GM19328 (cell line): ENCODE data around the gene PHTF2.

Experiments used
- ATAC-seq: cut with Tn5 transposase; IDR thresholded peaks from one replicate; pipeline ENCODE4 v1.9.1; 2021; ENCODE audit warnings: mild to moderate bottlenecking, moderate library complexity; ENCODE audit not compliant: unreplicated experiment

The PHTF2 gene

DNA sequence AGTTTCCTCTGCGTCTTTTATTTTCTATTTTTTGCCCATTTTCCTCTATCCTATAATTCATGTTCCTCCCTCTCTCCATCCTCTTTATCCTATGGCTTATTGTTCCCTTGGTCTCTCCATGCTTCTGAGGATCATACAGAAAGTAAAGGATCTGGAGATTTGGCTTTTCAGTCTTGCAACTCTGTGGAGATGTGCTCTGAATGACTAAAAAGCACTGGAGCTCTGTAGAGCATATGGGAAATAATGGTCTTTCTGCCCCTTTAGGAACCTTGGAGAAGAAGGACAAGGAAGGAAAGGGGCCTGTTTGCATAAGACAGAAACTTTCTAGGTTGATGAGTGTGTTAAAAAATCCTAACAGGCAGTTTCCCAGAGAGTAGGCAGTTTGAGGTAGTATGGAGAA, 120.1 kb downstream of the PHTF2 start:
- no peak for ATAC-seq

DNA sequence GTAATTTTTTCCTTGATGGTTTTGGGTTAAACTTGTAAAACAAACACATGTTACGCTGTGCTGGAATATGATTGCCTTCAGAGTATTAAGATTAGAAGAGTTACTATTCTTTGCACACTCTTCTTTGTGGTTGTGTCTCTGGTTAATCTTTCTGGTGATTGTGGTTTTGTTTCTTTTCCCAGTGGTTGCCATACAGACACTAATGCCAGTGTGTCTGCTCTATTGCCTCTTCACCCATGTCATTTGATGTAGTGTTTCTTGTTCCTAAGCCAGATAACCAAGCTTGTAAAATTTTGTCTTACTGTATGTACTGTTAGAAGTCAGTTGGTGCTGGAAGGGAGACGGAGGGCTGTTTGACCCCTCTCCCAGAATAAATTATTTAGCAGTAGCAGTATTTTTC, 124.8 kb downstream of the PHTF2 start:
- no peak for ATAC-seq

DNA sequence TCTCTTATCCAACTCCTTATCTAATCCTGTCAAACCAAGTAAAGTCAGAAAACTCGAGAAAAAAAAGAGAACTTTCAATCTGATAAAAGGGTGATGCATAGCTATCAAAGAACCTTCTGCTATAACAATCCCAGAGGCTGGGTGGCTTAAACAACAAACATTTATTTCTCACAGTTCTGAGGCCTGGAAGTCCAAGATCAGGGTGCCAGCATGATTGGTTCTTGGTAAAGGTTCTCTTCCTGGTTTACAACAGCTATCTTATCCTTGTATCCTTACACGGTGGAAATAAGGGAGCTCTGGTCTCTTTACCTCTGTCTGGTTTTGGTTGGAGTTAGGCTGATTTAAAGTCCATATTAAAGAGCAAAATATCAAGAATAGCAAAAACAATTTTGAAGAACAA, 131.9 kb downstream of the PHTF2 start:
- ATAC-seq: no peak

DNA sequence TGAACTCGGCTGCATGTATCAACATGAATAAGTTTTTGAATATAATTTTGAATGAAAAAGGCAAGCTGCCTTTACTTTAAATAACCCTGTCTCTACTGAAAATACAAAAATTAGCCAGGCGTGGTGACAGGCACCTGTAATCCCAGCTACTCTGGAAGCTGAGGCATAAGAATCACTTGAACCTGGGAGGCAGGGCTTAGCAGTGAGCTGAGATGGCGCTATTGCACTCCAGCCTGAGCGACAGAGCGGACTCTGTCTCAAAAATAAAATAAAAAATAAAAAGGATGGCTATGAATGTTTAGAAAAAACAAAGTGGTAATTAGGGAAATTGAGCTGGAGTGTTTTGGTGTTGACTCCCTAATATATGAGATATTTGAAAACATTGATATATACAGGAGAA, 133.3 kb downstream of the PHTF2 start:
- ATAC-seq: no peak

DNA sequence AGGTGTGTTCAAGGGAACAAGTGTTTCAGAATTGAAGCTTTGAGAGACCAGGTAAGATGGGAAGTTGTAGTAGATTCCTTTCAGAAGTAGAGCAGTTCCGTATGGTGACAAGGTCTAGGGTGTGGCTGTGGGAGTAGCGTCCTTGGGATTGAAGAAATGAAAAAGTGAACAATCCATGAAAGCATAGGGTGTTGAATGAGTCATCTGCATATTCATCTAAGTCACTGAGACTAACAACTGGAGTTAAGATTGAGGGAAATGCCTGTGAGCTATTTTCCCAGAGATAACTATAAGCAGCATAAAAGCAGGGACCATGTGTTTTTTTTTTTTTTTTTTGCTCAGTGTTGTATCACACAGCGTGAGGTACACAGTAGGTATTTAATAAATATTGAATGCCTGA, 134.8 kb downstream of the PHTF2 start:
- no peak for ATAC-seq

DNA sequence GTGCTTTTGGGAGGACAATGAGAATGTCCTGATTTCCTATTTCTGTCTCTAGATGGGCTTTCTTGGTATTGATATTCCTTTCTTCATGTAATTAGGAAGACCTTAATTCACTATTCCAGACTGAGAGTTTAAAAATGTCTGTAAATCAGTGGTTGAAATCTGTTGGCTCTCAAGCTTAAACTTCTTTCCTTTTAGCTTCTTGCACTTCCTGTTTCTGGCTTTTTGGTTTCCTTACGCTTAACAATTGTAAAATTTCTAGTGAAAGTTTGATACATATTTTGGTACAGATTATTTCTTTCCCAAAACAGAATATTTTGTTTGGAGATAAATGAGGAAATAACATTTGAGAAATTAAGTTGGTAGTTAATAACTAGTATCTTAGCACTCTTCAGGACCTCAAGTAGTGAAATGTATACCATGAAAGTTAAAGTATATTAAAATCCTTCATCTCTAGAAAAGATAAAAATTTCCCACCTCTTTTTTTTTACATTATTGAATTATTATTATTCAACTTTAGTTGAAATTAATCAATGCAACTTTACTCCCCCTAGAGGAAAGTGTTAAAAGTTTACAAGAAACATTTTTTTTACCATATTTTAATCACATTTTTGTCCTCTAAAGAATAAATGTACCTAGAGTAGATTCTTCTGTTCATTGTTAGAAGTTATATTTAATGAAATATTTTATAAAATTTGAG, 137.2 kb downstream of the PHTF2 start:
- ATAC-seq: no peak

DNA sequence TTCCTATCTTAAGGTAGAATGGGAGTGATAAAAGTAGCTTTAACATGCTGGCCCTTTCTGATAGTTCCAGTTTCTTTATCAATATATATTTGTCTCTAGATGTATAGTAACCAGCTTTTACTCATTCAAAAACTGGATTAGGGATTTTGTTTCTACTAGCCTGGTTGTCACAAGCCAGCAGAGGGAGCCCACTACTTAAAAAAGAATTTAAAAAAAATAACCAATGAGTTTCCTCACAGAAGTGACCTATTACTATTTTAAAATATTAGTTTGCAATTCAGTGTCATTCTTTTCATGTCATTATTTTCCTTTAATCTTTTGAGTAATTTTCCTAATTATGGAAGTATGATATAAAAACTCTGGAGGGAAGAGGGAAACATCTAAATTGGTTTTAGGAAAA, 142.1 kb downstream of the PHTF2 start:
- ATAC-seq: no peak

DNA sequence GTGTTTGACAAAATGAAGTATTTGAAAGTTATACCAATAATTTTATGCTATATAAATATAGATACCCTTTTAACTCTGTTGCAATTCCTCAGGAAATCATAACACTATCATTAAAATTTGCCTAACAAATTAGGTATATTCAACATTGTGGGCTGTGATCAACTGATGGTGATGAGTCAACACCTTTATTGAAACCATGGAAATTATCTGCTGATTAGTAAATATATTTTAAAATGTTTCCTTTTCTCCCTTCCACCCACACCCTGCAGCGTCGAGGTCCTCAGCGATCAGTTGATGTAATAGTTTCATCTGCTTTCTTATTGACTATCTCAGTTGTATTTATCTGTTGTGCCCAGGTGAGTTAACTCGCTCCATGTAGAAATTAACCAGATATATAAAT, 143.9 kb downstream of the PHTF2 start:
- ATAC-seq: no peak

DNA sequence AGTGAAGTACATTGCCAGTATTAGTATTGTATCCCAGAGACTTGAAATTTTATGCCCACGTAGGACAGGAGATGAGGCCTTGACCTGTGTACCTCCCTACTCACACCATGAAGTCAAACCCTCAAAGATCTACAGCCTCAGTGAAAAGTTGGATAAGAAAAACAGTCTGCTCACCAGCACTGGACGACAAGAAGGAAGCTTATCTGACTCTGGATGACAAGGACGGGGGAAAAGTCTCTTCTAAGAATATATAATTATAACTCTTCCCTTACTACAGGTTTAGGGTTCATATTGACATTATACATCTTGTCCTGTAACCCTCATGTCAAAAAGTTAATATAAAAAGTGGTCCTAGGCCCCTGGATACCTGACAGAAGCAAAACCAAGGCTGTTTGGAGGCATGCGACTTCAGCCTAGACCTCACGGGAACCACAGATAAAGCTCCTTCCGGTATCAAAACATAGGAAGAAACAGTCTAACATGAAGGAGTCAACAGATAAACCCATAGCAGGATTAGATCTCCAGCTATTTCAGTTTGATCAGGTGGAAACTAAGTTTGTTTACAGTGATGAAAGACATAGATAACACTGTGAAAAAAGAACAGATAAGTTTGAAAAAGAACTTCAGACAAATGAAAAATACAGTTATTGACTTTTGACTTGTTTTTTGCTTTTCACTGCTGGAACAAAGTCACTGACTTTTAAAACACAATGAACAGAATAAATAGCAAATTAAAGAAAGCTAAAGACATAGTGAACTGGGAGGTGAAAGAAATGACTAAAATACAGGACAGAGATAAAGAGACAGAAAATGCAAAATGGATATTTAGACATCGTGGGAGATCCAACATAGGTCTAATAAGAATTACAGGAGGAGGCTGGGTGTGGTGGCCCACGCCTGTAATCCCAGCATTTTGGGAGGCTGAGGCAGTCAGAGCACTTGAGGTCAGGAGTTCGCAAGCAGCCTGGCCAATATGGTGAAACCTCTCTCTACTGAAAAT, 145.9 kb downstream of the PHTF2 start:
- no peak for ATAC-seq

DNA sequence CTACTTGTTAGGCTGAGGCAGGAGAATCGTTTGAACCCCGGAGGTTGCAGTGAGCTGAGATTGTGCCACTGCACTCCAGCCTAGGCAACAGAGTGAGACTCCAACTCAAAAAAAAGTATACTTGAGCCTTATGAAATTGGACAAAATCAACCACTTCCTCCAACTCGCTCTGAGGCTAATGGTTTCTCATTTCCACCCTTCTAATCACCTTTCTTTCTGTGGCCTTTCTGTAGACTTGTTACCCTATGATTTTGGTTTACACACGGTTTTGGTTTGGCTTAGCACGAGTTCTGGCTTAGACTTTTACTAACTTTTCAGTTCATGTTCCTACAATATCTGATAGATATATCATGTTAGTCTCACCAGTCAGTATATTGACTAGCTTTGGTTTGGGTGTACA, 152.0 kb downstream of the PHTF2 start:
- no peak for ATAC-seq

DNA sequence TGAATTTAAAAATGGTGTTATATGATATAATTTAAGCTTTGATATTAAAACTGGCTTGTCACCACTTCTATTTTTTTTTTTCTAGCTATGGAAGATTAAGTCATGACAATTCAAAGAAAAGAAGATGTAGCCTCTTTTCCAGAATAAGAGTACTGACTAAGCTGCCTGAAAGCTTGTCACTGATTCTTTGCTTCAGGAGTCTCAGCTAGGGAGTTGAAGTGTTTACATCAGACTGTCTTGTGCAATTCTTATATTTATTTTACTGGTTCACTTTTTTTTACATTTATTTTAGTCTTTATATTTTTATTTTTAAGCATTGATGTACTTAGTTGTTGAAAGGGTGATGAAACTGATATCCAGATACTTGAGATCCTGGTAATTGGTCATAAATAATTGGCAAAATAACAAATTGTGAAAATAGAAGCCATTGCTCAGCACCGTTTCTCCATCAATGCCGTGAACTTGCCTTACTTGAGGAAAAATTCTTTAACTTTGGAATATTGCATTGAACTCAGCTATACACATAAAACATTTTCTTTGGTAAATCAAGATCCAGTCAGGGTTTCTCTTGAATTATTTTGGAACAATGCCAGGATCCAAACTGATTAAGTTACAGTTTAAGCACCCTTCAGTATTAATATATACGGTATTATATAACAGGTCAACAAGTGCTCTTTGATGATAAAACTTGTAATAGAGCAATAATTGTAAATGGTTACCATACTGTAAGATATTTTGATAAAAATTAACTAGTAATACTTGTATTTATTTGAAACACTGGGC, 156.4 kb downstream of the PHTF2 start:
- ATAC-seq: no peak

DNA sequence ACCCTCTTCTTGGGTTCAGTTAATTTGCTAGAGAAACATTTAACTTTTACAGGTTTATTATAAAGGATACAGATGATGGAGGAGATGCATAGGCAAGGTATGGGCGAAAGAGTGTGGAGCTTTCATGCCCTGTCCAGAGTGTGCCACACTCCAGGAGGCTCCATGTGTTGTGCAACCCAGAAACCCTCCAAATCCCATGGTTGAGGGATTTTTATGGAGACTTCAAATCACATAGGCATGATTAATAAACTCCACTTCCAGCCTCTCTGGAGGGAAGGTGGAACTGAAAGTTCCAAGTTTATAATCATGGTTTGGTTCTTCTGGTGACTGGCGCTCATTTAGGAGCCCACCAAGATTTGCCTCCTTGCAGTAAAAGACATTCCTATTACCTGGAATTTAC, 159.9 kb downstream of the PHTF2 start:
- ATAC-seq: no peak

DNA sequence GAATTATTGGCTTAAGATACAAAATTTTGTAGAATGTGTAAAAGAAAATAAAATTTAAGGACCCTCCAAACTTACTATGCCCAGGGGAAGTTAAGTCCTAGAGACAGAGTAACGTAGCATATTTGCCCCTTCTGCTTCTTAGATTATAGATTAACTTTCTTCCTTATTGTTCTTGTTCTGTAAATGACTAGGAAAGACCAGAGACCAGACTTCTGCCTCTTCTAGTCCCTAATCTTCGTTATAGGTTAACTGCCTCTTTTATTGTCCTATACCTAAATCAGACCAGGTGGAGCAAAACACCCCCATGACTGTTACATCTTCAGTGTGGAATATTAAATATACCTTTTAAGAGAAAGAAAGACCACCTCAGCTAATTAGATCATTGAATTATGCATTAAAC, 160.5 kb downstream of the PHTF2 start:
- no peak for ATAC-seq

DNA sequence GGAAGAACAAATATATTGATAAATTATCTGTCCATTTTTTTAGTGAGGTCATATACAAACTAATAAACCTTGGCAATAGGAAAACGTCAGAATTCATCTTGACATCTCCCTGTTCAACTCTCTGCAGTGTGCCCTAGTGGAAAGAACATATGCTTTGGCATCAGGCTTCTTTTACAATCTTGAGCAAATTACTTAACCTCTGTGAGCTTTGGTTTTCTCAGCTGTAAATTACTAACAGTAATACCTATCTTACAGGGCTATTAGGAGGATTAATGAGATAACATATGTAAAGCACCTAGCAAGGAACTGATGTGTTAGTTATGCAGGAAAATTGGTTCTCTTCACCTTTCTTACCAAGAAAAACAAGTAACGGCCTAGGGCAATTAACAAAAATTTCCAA, 161.8 kb downstream of the PHTF2 start:
- ATAC-seq: no peak

DNA sequence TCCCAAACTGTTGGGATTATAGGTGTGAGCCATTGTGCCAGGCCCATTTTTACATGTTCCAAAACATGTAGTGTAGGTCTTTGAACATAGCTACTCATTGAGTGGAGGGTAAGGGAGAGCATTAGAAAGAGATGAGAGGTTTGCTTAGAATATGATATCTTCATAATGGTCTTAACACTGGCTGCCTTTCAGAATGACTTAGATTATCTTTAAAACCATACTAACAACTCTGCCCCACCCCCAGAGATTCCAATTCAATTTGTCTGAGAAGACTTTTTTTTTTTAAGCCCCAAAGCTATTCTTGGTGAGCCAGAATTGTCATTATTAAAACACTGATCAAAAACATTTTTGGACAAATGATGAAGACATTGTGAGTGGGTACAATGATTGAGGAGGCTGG, 168.9 kb downstream of the PHTF2 start:
- no peak for ATAC-seq

DNA sequence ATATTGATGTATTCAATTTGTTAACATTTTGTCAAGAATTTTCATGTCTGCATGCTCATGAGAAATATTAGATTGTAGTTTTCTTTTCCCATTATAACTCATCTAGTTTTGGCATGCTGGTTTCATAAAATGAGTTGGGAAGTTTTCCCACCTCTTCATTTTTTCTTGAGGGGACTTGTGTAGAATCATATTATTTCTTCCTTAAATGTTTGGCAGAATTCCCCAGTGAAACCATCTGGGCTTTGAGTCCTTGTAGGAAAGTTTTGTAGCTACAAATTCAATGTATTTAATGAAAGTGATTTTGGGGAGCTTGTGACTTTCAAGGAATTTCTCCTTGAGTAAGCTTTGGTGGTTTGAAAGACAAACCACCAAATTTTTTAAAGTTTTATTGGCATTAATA, 173.2 kb downstream of the PHTF2 start:
- ATAC-seq: no peak

DNA sequence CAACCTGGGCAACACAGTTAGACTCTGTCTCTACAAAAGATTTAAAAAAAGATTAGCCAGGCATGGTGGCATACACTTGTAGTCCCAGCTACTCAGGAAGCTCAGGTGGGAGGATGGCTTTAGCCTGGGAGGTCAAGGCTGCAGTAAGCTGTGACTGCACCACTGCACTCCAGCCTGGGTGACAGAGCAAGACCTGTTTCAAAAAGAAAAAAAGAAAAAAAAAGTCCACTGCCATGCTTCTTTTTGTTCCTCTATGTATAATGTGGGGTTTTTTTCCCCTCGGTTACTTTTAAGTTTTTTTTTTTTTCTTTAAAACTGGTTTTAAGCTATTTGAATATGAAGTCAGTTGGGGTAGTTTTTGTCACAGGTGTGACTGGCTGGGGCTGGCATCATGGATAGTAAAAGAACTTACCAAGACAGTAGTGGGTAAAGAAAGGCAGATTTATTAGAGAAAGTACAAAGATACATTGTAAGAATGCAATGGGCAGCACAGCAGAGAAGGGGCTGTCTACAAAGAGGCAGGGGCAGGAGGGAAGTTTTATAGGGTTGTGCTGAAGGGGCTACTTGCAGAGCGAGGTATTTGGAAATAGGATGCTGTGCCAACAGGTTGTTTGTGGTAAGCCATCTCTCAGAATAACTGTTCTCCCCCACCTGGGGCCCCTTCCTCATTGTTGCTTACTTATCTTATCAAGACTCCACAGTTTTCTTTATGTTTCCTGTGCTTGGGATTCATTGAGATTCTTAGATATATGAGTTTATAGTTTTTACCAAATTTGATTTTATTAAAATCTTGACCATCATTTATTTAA, 177.3 kb downstream of the PHTF2 start:
- ATAC-seq: no peak

DNA sequence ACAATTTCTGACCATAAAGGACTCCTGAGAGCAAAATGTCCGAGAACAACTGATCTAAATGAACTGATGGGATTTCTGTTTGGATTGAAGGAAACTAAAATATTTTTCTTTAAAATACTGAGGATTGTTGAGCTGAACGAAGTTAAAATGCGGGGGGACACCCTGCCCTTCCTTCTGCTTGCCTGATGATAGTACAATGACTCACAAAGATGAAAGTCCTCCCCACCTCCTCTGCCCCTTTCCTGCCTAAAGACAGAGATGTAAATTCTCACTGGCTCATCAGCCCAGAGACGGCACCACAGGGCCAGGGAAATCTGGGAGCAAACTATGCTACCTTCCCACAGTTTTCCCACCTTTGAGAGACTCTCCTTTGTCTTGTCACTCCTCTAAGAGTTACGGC, 180.6 kb downstream of the PHTF2 start:
- no peak for ATAC-seq

DNA sequence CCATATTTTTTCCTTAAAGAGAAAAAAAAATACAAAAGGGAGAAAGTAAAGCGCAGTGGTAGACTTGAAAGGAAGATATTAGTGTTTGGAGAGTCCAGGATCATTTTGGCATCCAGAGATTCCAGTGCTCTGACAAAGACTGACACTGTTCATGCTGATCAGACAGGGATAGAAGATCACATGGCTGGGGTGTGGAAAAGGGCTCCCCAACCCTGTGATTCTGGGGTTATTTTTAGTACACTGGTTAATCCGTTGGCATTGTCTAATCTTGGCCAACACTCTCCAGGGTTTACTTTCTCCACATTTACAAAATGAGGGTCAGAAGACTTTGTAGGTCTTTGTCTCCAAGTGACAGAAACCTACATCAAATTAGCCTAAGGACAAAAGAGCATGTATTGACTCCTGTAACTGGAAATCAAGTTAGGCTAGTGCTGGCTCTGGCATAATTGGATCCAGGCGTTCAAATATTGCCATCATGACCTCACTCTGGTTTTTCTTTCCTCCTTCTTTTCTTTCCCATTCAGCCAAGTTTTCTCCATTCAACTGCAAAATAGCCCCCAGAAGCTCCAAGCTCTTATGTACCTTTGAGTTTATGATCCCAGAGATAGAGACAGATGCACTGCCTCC, 181.6 kb downstream of the PHTF2 start:
- ATAC-seq: no peak

DNA sequence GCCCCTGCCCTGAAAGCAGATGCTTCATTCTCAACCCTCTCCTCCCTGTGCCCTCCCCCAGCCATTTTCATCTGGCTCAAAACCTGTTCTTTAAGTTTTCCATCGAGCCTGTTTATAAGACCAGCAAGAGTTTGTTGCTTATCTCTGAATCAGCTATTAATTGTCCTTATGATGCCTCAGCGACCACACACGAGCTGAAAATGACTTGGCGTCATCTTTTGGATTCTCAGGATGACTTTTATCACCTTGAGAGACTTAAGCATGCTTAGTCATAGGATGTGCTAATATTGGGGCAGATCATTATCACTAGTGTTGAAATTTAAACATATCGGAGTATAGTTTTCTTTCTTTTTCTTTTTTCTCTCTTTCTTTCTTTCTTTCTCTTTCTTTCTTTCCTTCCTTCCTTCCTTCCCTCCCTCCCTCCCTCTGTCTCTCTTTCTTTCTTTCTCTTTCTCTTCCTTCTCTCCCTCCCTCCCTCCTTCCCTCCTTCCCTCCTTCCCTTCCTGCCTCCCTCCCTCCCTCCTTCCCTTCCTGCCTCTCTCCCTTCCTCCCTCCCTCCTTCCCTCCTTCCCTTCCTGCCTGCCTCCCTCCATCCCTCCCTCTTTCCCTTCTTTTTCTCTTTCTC, 184.5 kb downstream of the PHTF2 start:
- no peak for ATAC-seq
